LNCaP clone FGC (cell line): Measurements from ENCODE around the gene DBF4.
"Not testable (repeated sequence)": the region's sequence is repeated elsewhere in the genome, so short reads cannot be mapped to it uniquely, and the experiment has no call there.

ENCODE experiments used
- DNase-seq: peaks from one replicate; pipeline ENCODE4 v3.0.0-alpha.2; 2011; ENCODE audit warnings: low read depth
- H3K4me3 ChIP-seq: 2 replicates; pipeline ENCODE4 v1.5.1; 2011; ENCODE audit warnings: mild to moderate bottlenecking, low read depth, low read length, control low read depth
- TF ChIP-seq, protein P1 (sequence below): IDR thresholded peaks from 2 replicates; pipeline ENCODE4 v1.5.1; 2012; ENCODE audit warnings: mild to moderate bottlenecking; ENCODE audit not compliant: control insufficient read depth, insufficient read depth; ENCODE audit errors: extremely low read depth

The DBF4 gene

GRCh38 chr7:87853237-87853864 lies 22.9 kb upstream of the DBF4 start:
- H3K4me3 ChIP-seq = no peak overlapping the region
- TF ChIP-seq, protein P1, sequence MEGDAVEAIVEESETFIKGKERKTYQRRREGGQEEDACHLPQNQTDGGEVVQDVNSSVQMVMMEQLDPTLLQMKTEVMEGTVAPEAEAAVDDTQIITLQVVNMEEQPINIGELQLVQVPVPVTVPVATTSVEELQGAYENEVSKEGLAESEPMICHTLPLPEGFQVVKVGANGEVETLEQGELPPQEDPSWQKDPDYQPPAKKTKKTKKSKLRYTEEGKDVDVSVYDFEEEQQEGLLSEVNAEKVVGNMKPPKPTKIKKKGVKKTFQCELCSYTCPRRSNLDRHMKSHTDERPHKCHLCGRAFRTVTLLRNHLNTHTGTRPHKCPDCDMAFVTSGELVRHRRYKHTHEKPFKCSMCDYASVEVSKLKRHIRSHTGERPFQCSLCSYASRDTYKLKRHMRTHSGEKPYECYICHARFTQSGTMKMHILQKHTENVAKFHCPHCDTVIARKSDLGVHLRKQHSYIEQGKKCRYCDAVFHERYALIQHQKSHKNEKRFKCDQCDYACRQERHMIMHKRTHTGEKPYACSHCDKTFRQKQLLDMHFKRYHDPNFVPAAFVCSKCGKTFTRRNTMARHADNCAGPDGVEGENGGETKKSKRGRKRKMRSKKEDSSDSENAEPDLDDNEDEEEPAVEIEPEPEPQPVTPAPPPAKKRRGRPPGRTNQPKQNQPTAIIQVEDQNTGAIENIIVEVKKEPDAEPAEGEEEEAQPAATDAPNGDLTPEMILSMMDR = no peak
- no peak for DNase-seq

GRCh38 chr7:87858417-87859100 lies 17.7 kb upstream of the DBF4 start:
- DNase-seq = no peak
- no peak overlapping the region for H3K4me3 ChIP-seq
- TF ChIP-seq, protein P1 = no peak

GRCh38 chr7:87866089-87866488 lies 10.2 kb upstream of the DBF4 start:
- H3K4me3 ChIP-seq = no peak overlapping the region
- TF ChIP-seq, protein P1 = no peak
- no peak for DNase-seq

DNA sequence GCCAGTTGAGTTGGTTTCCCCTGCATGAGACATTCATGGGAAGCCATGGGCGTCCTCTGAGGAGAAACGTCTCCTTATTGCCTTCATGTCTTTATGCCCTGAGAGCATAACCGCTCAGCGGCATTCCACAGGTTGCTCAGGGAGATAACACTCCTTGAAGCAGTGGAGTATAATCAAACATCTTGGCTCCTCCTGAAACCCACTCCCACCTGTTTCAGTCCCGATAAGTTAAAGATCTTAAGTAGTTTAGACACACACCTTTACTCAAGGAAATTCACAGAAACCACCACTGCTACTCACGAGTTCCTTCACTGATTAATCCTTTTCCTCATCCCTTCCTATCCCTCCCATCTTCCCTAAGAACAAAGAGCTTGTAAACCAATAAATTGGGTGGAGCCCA lies 9.8 kb upstream of the DBF4 start:
- not testable (repeated sequence) for H3K4me3 ChIP-seq, DNase-seq

DNA sequence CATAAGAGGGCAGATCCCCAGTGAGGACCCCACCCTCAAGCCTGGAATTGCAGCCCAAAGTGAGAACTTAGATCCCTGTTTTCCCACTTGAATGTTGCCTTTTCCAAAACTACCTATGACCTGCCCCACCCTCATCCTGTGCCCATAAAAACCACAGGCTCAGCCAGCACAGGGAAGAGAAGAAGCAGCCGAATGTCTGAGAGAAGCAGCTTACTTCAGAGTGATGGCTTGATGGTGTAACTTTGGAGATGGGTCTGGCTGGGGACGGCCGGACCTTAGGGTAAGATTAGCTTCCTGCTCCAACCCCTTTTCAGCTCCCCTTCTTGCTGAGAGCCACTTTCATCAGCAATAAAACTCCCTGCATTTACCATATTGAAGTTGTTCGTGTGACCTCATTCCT lies 5.8 kb upstream of the DBF4 start:
- TF ChIP-seq, protein P1 = no peak
- no peak overlapping the region for H3K4me3 ChIP-seq
- no peak for DNase-seq

DNA sequence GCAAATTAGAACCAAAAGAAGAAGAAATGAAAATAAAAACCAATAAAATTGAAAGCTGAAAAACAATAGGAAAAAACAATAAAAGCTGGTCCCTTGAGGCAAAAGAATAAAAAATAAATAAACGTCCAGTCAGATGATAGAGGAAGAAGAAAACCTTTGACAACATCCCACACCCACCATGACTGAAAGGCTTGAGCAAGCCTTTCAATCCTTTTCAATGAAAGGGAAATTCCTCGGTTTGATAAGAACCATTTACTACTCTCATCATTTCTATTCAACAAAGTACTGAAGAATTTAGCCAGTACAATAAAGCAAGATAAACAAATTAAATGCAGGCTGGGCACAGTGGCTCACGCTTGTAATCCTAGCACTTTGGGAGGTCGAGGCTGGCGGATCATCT lies 3.9 kb upstream of the DBF4 start:
- TF ChIP-seq, protein P1 = no peak
- no peak overlapping the region for H3K4me3 ChIP-seq
- no peak for DNase-seq

GRCh38 chr7:87873328-87873727 lies 3.0 kb upstream of the DBF4 start:
- not testable (repeated sequence) for DNase-seq, H3K4me3 ChIP-seq

DNA sequence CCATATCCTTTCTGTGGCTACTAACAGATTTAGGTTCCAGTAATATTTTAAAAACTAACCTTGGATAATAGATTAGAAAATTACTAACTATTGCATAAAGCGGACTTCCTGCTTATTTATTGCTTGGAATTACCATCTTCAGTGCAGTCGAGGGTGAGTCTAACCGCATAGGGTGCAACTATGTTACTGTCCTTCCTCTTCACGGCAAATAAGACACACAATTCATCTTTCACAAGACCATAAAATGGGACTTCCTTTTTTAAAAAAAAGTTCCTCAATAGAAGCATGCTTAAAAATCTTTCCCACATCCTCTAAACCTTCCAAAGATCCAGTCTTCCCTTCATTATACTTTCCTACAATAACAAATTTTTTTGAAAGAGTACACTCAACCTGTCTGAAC lies 2.2 kb upstream of the DBF4 start:
- H3K4me3 ChIP-seq = no peak overlapping the region
- TF ChIP-seq, protein P1 = no peak
- DNase-seq = no peak
